Gastrocnemius medialis (tissue), 4 donors: ENCODE data around the gene C17orf67. TPM values are rescaled to one million over a fixed set of nuclear protein-coding genes. Genes with fewer than 3 reads are reported as not detected.

Source experiments
- ATAC-seq, 2 donors: fragments of 150-250 bp; one replicate each; pipeline ENCODE4 v1.9.1; 2016
- DNase-seq, 2 donors: peaks; one replicate each; pipeline ENCODE4 v3.0.0-alpha.2; 2019
- H3K27ac ChIP-seq, 4 donors: fragments of 200-600 bp; sonication (generic); 1 replicate in 1 of 4; 2 replicates in 3 of 4; pipeline ENCODE4 v1.5.1; 2016 to 2018; ENCODE audit warnings: mild to moderate bottlenecking in 2 of 4, moderate library complexity in 1 of 4
- H3K27me3 ChIP-seq, 3 donors: fragments of 200-600 bp; sonication (generic) in 2 of 3; 1 replicate in 1 of 3; 2 replicates in 2 of 3; pipeline versions ENCODE4 v1.5.1 to v1.6.0; 2016 to 2019; ENCODE audit warnings: mild to moderate bottlenecking in 1 of 3, moderate library complexity in 1 of 3
- H3K36me3 ChIP-seq, 2 donors: fragments of 200-600 bp; sonication (generic) in 1 of 2; one replicate each; pipeline ENCODE4 v1.5.1; 2017 to 2018
- H3K4me1 ChIP-seq, 2 donors: fragments of 200-600 bp; sonication (generic) in 1 of 2; one replicate each; pipeline ENCODE4 v1.5.1; 2016 to 2017; ENCODE audit warnings: mild to moderate bottlenecking in 2 of 2
- H3K4me3 ChIP-seq, 4 donors: fragments of 200-600 bp; sonication (generic) in 3 of 4; 1 replicate in 1 of 4; 2 replicates in 3 of 4; pipeline ENCODE4 v1.5.1; 2016 to 2019; ENCODE audit warnings: mild to moderate bottlenecking in 2 of 4
- H3K9me3 ChIP-seq, 3 donors: fragments of 200-600 bp; sonication (generic) in 2 of 3; 1 replicate in 1 of 3; 2 replicates in 2 of 3; pipeline ENCODE4 v1.5.1; 2016 to 2019
- CTCF ChIP-seq, 5 experiments: fragments of 450-650 bp in 3 of 5; fragments of 200-600 bp in 2 of 5; sonication (generic) in 2 of 5; IDR thresholded peaks in 4 of 5; conservative IDR thresholded peaks in 1 of 5; 1 replicate in 4 of 5; 2 replicates in 1 of 5; pipeline ENCODE4 v1.5.1; 2016 to 2019; ENCODE audit warnings: antibody characterized with exemption in 5 of 5, mild to moderate bottlenecking in 3 of 5, moderate library complexity in 3 of 5
- POLR2A ChIP-seq, 2 donors: fragments of 450-650 bp; IDR thresholded peaks; one replicate each; pipeline ENCODE4 v1.6.1; 2017; ENCODE audit warnings: antibody characterized with exemption in 2 of 2, mild to moderate bottlenecking in 2 of 2, moderate library complexity in 2 of 2
- in situ Hi-C, 4 donors: fragments of 200-750 bp; cut with MboI; loops; one replicate each; pipeline versions ENCODE4 v1.15.0 to v1.8.0; 2017; ENCODE audit warnings: low sequenced_read_pairs in 4 of 4
- intact Hi-C: fragments of 100-400 bp; cut with DNase I; formaldehyde crosslinking; loops from one replicate; pipeline ENCODE4 v1.15.1; 2023; ENCODE audit warnings: low total_unique reads
- total RNA-seq, 4 donors: library from RNA; depleted of rRNA; stranded (reverse); fragments of >200 nt; gene quantifications; one replicate each; pipeline versions ENCODE4 v1.1.0 to v1.2.3, GENCODE V29; 2016

C17orf67 gene
- total RNA-seq, 4 donors from 2014 or later: 0.16 TPM; not detected in 3

- no peak overlapping the region for H3K27ac ChIP-seq
- DNase-seq: no peak
- no peak for ATAC-seq
- intact Hi-C loops: no loop called here
- no peaks in the 10 kb centered on the region for H3K36me3 ChIP-seq
- no peak overlapping the region for H3K4me3 ChIP-seq
- H3K27me3 ChIP-seq: peaks cover 0 to 2% (median 0%) of the 10 kb centered on the region in 3 donors
- H3K9me3 ChIP-seq: no peaks in the 10 kb centered on the region
- in situ Hi-C loops: no loop called here
- TF ChIP-seq POLR2A (IDR thresholded peaks at IDR 0.05) (no peak), CTCF (IDR thresholded peaks at IDR 0.05 in 4 of 5, conservative IDR thresholded peaks at IDR 0.05 in 1 of 5) (no peak)
- no peaks in the 10 kb centered on the region for H3K4me1 ChIP-seq
These were observed 62.2 kb downstream of the C17orf67 start for GRCh38 chr17:56771563-56771962.

- Histone ChIP-seq H3K4me3 (no peak overlapping the region), H3K4me1 (no peaks in the 10 kb centered on the region), H3K27me3 (peaks cover 0 to 2% (median 0%) of the 10 kb centered on the region in 3 donors), H3K9me3 (no peaks in the 10 kb centered on the region), H3K27ac (no peak overlapping the region), H3K36me3 (no peaks in the 10 kb centered on the region)
- intact Hi-C loops (no loop called here), in situ Hi-C loops (no loop called here)
- DNase-seq (no peak), ATAC-seq (no peak)
- TF ChIP-seq CTCF (IDR thresholded peaks at IDR 0.05 in 4 of 5, conservative IDR thresholded peaks at IDR 0.05 in 1 of 5) (no peak), POLR2A (IDR thresholded peaks at IDR 0.05) (no peak)
These were observed 63.3 kb downstream of the C17orf67 start for GRCh38 chr17:56770427-56770826.

GRCh38 chr17:56765449-56765848 is 68.3 kb downstream of the C17orf67 start:
- ATAC-seq: no peak
- Histone ChIP-seq H3K27me3 (no peaks in the 10 kb centered on the region), H3K4me1 (no peaks in the 10 kb centered on the region), H3K36me3 (no peaks in the 10 kb centered on the region), H3K27ac (no peak overlapping the region), H3K9me3 (no peaks in the 10 kb centered on the region), H3K4me3 (no peak overlapping the region)
- no peak for TF ChIP-seq POLR2A (IDR thresholded peaks at IDR 0.05)
- no peak for TF ChIP-seq CTCF (IDR thresholded peaks at IDR 0.05 in 4 of 5, conservative IDR thresholded peaks at IDR 0.05 in 1 of 5)
- intact Hi-C loops: no loop called here
- DNase-seq: no peak
- in situ Hi-C loops: no loop called here

GRCh38 chr17:56762988-56763387 is 70.7 kb downstream of the C17orf67 start:
- ATAC-seq (no peak), DNase-seq (no peak)
- H3K9me3 ChIP-seq: no peaks in the 10 kb centered on the region
- no peaks in the 10 kb centered on the region for H3K36me3 ChIP-seq
- no peak overlapping the region for H3K4me3 ChIP-seq
- in situ Hi-C loops: no loop called here
- TF ChIP-seq POLR2A (IDR thresholded peaks at IDR 0.05) (no peak), CTCF (IDR thresholded peaks at IDR 0.05 in 4 of 5, conservative IDR thresholded peaks at IDR 0.05 in 1 of 5) (no peak)
- intact Hi-C loops: no loop called here
- H3K27ac ChIP-seq: no peak overlapping the region
- no peaks in the 10 kb centered on the region for H3K4me1 ChIP-seq
- H3K27me3 ChIP-seq: no peaks in the 10 kb centered on the region

DNA sequence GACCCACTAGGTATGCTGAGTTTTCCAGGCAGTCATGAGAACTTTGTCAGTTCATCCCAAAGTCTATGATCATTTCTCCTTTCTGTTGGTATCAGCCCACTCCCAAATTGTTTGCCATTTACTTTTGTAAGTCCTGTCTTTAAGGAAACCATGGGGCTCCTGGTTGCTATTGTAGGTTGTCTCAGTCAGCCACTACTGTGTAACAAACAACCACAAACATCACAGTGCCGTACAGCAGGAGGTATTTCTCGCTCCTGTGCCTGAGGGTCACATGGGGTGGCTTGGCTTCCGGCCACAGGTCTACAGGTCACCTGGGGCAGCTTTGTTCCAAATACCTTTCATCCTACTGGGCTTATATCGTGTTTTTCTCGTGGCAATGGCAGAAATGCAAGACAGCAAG is 71.6 kb downstream of the C17orf67 start:
- no peaks in the 10 kb centered on the region for H3K36me3 ChIP-seq
- H3K27ac ChIP-seq: no peak overlapping the region
- H3K4me1 ChIP-seq: no peaks in the 10 kb centered on the region
- no peaks in the 10 kb centered on the region for H3K27me3 ChIP-seq
- in situ Hi-C loops: no loop called here
- no peaks in the 10 kb centered on the region for H3K9me3 ChIP-seq
- no peak overlapping the region for H3K4me3 ChIP-seq
- TF ChIP-seq CTCF (IDR thresholded peaks at IDR 0.05 in 4 of 5, conservative IDR thresholded peaks at IDR 0.05 in 1 of 5) (no peak), POLR2A (IDR thresholded peaks at IDR 0.05) (no peak)
- ATAC-seq (no peak), DNase-seq (no peak)
- intact Hi-C loops: no loop called here
